Keratinocyte (primary cell): ENCODE results near the gene HMX3.

Source experiments
- EZH2 ChIP-seq: IDR thresholded peaks from one replicate; pipeline ENCODE4 v1.6.1; 2012; ENCODE audit warnings: inconsistent platforms, mild to moderate bottlenecking, low read length, moderate library complexity
- TF ChIP-seq, protein P1 (sequence below), 3 experiments: IDR thresholded peaks in 1 of 3; conservative IDR thresholded peaks in 1 of 3; optimal IDR thresholded peaks in 1 of 3; 2 replicates in 2 of 3; 3 replicates in 1 of 3; pipeline versions ENCODE3 to v1.5.1; 2011; ENCODE audit warnings: low read length in 3 of 3, mild to moderate bottlenecking in 3 of 3, moderate library complexity in 2 of 3, control low read depth in 1 of 3, inconsistent platforms in 1 of 3; ENCODE audit not compliant: insufficient read depth in 2 of 3; ENCODE audit errors: extremely low read depth in 1 of 3

DNA sequence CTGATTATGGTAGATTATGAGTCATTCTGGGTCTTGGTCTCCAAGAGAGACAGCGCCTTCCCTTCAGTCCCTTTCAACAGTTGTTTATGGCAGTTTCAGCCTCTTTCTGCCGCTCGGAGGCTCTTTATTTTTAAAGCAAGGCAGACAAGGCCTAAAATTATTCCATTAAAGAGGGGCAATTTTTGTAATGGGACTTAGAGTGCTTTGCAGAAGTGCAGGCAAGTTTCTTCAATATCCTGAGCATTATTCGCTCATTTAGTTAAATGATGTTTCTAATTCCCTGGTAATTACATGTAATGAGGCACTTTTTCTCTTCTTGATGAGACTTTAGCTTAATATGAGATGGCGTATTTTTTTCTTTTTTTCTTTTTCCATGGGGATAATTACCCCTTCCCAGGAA lies 52.0 kb downstream of the HMX3 start:
- TF ChIP-seq EZH2: no peak
- TF ChIP-seq, protein P1, sequence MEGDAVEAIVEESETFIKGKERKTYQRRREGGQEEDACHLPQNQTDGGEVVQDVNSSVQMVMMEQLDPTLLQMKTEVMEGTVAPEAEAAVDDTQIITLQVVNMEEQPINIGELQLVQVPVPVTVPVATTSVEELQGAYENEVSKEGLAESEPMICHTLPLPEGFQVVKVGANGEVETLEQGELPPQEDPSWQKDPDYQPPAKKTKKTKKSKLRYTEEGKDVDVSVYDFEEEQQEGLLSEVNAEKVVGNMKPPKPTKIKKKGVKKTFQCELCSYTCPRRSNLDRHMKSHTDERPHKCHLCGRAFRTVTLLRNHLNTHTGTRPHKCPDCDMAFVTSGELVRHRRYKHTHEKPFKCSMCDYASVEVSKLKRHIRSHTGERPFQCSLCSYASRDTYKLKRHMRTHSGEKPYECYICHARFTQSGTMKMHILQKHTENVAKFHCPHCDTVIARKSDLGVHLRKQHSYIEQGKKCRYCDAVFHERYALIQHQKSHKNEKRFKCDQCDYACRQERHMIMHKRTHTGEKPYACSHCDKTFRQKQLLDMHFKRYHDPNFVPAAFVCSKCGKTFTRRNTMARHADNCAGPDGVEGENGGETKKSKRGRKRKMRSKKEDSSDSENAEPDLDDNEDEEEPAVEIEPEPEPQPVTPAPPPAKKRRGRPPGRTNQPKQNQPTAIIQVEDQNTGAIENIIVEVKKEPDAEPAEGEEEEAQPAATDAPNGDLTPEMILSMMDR (optimal IDR thresholded peaks at IDR 0.05 in 1 of 3, IDR thresholded peaks at IDR 0.05 in 1 of 3, conservative IDR thresholded peaks at IDR 0.05 in 1 of 3; ENCODE audit: extremely low read depth in 1 of 3, insufficient read depth in 2 of 3, low read length in 3 of 3): no peak
